H9 (cell line): ENCODE data around the gene UBXN10. TPM values are rescaled to one million over a fixed set of nuclear protein-coding genes. Genes with fewer than 3 reads are reported as not detected.

Experiments
- DNase-seq: peaks from one replicate; pipeline ENCODE4 v3.0.0-alpha.2; 2017
- H2AFZ ChIP-seq: one replicate; pipeline ENCODE4 v1.6.1; 2013; ENCODE audit warnings: mild to moderate bottlenecking, low read length, control low read depth, moderate library complexity
- H2AK5ac ChIP-seq: 2 replicates; pipeline ENCODE4 v1.6.1; 2013; ENCODE audit warnings: low read length, control low read depth, mixed read lengths; ENCODE audit not compliant: insufficient read length
- H2BK120ac ChIP-seq: one replicate; pipeline ENCODE4 v1.6.1; 2013; ENCODE audit warnings: low read depth, mild to moderate bottlenecking, low read length, control low read depth, inconsistent platforms; ENCODE audit not compliant: poor library complexity, severe bottlenecking
- H2BK12ac ChIP-seq: 2 replicates; pipeline ENCODE4 v1.6.1; 2013; ENCODE audit warnings: low read length, control low read depth, mixed read lengths, low read depth; ENCODE audit not compliant: insufficient read length
- H2BK15ac ChIP-seq: 2 replicates; pipeline ENCODE4 v1.6.1; 2013; ENCODE audit warnings: low read depth, low read length, control low read depth
- H2BK20ac ChIP-seq: one replicate; pipeline ENCODE4 v1.6.1; 2013; ENCODE audit warnings: low read depth, mild to moderate bottlenecking, low read length, control low read depth, inconsistent platforms; ENCODE audit not compliant: poor library complexity, severe bottlenecking
- H2BK5ac ChIP-seq: 2 replicates; pipeline ENCODE4 v1.6.1; 2013; ENCODE audit warnings: low read length, control low read depth, mixed read lengths; ENCODE audit not compliant: insufficient read length
- H3K14ac ChIP-seq: 2 replicates; pipeline ENCODE4 v1.6.1; 2013; ENCODE audit warnings: low read length, control low read depth; ENCODE audit not compliant: insufficient read depth
- H3K18ac ChIP-seq: 2 replicates; pipeline ENCODE4 v1.6.1; 2013; ENCODE audit warnings: low read depth, mild to moderate bottlenecking, mixed read lengths, low read length, control low read depth; ENCODE audit not compliant: insufficient read length
- H3K23ac ChIP-seq: 2 replicates; pipeline ENCODE4 v1.6.1; 2013; ENCODE audit warnings: low read length, control low read depth, mixed read lengths, low read depth; ENCODE audit not compliant: insufficient read length
- H3K23me2 ChIP-seq: 2 replicates; pipeline ENCODE4 v1.6.1; 2013; ENCODE audit warnings: low read depth, mild to moderate bottlenecking, mixed read lengths, low read length, control low read depth; ENCODE audit not compliant: insufficient read length, poor library complexity, severe bottlenecking
- H3K27ac ChIP-seq: 2 replicates; pipeline ENCODE4 v1.5.1; 2013; ENCODE audit warnings: low read length, control low read depth, mixed read lengths, low read depth; ENCODE audit not compliant: insufficient read length
- H3K27me3 ChIP-seq: 2 replicates; pipeline ENCODE4 v1.6.1; 2013; ENCODE audit warnings: low read length, control low read depth, inconsistent platforms; ENCODE audit not compliant: insufficient read depth
- H3K4ac ChIP-seq: 2 replicates; pipeline ENCODE4 v1.6.1; 2013; ENCODE audit warnings: low read depth, mild to moderate bottlenecking, control low read depth, inconsistent platforms, low read length, moderate library complexity
- H3K4me1 ChIP-seq: 2 replicates; pipeline ENCODE4 v1.6.1; 2013; ENCODE audit warnings: low read length, control low read depth, inconsistent platforms; ENCODE audit not compliant: insufficient read depth
- H3K4me2 ChIP-seq: 2 replicates; pipeline ENCODE4 v1.6.1; 2013; ENCODE audit warnings: low read length, control low read depth, mixed read lengths; ENCODE audit not compliant: insufficient read length, insufficient read depth
- H3K56ac ChIP-seq: 2 replicates; pipeline ENCODE4 v1.6.1; 2013; ENCODE audit warnings: low read depth, mild to moderate bottlenecking, mixed read lengths, low read length, control low read depth; ENCODE audit not compliant: insufficient read length
- H3K79me1 ChIP-seq: 2 replicates; pipeline ENCODE4 v1.6.1; 2013; ENCODE audit warnings: low read depth, mild to moderate bottlenecking, moderate library complexity, low read length, control low read depth, inconsistent platforms; ENCODE audit not compliant: insufficient read depth, poor library complexity, severe bottlenecking
- H3K79me2 ChIP-seq: 2 replicates; pipeline ENCODE4 v1.6.1; 2013; ENCODE audit warnings: low read length, control low read depth, inconsistent platforms; ENCODE audit not compliant: insufficient read depth
- H3K9ac ChIP-seq: 2 replicates; pipeline ENCODE4 v1.6.1; 2013; ENCODE audit warnings: low read length, control low read depth, mixed read lengths; ENCODE audit not compliant: insufficient read length; ENCODE audit errors: extremely low read depth
- H3K9me3 ChIP-seq: one replicate; pipeline ENCODE4 v1.6.1; 2013; ENCODE audit warnings: low read depth, low read length, inconsistent platforms; ENCODE audit not compliant: control insufficient read depth
- H3T11ph ChIP-seq: one replicate; pipeline ENCODE4 v1.6.1; 2013; ENCODE audit warnings: mild to moderate bottlenecking, low read length, control low read depth, inconsistent platforms
- H4K20me1 ChIP-seq: one replicate; pipeline ENCODE4 v1.6.1; 2013; ENCODE audit not compliant: control insufficient read depth, insufficient read length, insufficient read depth
- H4K5ac ChIP-seq: 2 replicates; pipeline ENCODE4 v1.6.1; 2013; ENCODE audit warnings: low read depth, mild to moderate bottlenecking, mixed read lengths, low read length, control low read depth; ENCODE audit not compliant: insufficient read length
- H4K8ac ChIP-seq: replicated peaks from 2 replicates; pipeline ENCODE4 v1.6.1; 2013; ENCODE audit warnings: low read length, control low read depth, mixed read lengths, low read depth; ENCODE audit not compliant: insufficient read length
- H4K91ac ChIP-seq: 2 replicates; pipeline ENCODE4 v1.6.1; 2013; ENCODE audit warnings: low read depth, mild to moderate bottlenecking, moderate library complexity, mixed read lengths, low read length, control low read depth; ENCODE audit not compliant: insufficient read length
- H3K27ac Mint-ChIP-seq, 3 experiments: 2 replicates in 2 of 3; 3 replicates in 1 of 3; pipeline ENCODE4 v1.8.0; 2020 to 2021; ENCODE audit warnings: mixed read lengths in 3 of 3, mild to moderate bottlenecking in 1 of 3, moderate library complexity in 1 of 3
- H3K27me3 Mint-ChIP-seq: 2 replicates; pipeline ENCODE4 v1.8.0; 2021; ENCODE audit warnings: low read depth, mild to moderate bottlenecking, moderate library complexity, mixed read lengths
- H3K36me3 Mint-ChIP-seq, 3 experiments: 2 replicates in 2 of 3; 3 replicates in 1 of 3; pipeline ENCODE4 v1.8.0; 2020 to 2021; ENCODE audit warnings: low read depth in 3 of 3, mixed read lengths in 3 of 3; ENCODE audit not compliant: insufficient read depth in 1 of 3
- H3K4me1 Mint-ChIP-seq, 2 experiments: 2 replicates each; pipeline ENCODE4 v1.8.0; 2020; ENCODE audit warnings: mixed read lengths in 2 of 2
- H3K4me3 Mint-ChIP-seq, 2 experiments: 2 replicates in 1 of 2; 3 replicates in 1 of 2; pipeline ENCODE4 v1.8.0; 2020 to 2021; ENCODE audit warnings: mild to moderate bottlenecking in 2 of 2, mixed read lengths in 2 of 2, moderate library complexity in 1 of 2
- H3K9me3 Mint-ChIP-seq, 2 experiments: 2 replicates in 1 of 2; 3 replicates in 1 of 2; pipeline ENCODE4 v1.8.0; 2020; ENCODE audit warnings: mild to moderate bottlenecking in 2 of 2, mixed read lengths in 2 of 2, moderate library complexity in 1 of 2
- WGBS: extraction: QIAGEN DNeasy Blood & Tissue Kit; methylation state at CpG from one replicate; pipeline ENCODE4 v1.1.7; 2013; ENCODE audit warnings: missing lambda C conversion rate, low lambda C conversion rate, mixed read lengths; ENCODE audit not compliant: insufficient read length; ENCODE audit errors: extremely low coverage; 5-methylcytosine and 5-hydroxymethylcytosine counted together
- total RNA-seq: library from RNA; stranded (reverse); gene quantifications from 2 replicates; pipeline ENCODE4 v1.2.1, GENCODE V29; 2021
- TF ChIP-seq, protein P1 (sequence below): fragments of 200-600 bp; sonication (generic); conservative IDR thresholded peaks from 3 replicates; pipeline ENCODE4 v1.8.0; 2021; ENCODE audit warnings: antibody characterized with exemption, mild to moderate bottlenecking

Gene UBXN10
- total RNA-seq, 1 experiment from 2014 or later: 0.59 TPM

DNA sequence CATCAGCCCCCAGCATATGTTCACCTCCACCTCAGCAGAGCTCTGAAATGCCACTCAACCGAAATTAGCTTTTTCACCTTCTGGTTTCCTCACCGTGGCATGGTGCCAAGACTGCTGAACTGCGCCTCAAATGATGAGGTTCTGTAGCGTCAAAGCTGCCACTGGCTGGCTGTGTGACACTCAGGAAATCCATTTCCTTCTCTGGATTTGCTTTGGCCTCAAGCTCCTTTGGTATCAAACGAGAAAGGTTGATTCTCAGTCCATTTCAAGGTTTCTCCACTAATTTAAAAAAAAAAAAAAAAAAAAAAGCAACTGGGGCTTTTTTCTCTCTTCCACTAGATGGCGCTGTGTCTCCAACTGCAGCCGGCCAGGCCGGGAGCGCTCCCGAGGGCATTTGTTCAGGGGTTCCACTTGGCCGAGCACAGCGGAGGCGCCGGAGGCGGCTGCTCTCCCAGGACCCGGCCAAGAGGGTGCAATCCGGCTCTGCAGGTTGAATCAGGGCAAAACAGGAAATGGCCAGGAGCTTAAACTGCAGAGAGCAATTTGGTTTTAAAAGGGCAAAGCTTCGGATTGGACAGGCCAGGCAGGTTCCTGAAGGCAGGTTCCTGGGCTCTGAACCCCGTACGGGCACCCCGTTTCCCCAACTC is 26.9 kb downstream of the UBXN10 start:
- no peak overlapping the region for H4K91ac ChIP-seq
- Mint-ChIP-seq H3K27me3 (peaks cover 34% of the 10 kb centered on the region), H3K4me1 (peaks cover 3 to 4% of the 10 kb centered on the region in 2 experiments; a peak in 2 of 4 replicates), H3K4me3 (no peak overlapping the region), H3K27ac (no peak overlapping the region), H3K9me3 (peaks cover 6% of the 10 kb centered on the region in 2 experiments; a peak in 4 of 5 replicates), H3K36me3 (0 out of 7 replicates have a peak, but pooled peaks cover 0 to 4% (median 0%) of the 10 kb centered on the region in 3 experiments)
- peak overlapping the region; percentile 6 for H2BK12ac ChIP-seq
- H3K4me2 ChIP-seq: peak overlapping the region; percentile 14
- H3K23me2 ChIP-seq: no peaks in the 10 kb centered on the region
- H4K5ac ChIP-seq: no peak overlapping the region
- H4K20me1 ChIP-seq: no peaks in the 10 kb centered on the region
- H3K56ac ChIP-seq: no peak overlapping the region
- H3K4me1 ChIP-seq: no peaks in the 10 kb centered on the region
- H2AFZ ChIP-seq: no peak overlapping the region
- DNase-seq: peak; percentile 94
- no peak overlapping the region for H2BK15ac ChIP-seq
- no CpG with 5 or more reads among the region's 21 CpGs for WGBS
- no peak overlapping the region for H2BK20ac ChIP-seq
- H3K27me3 ChIP-seq: no peaks in the 10 kb centered on the region
- no peak overlapping the region for H2BK120ac ChIP-seq
- no peaks in the 10 kb centered on the region for H3K9me3 ChIP-seq
- H3K14ac ChIP-seq: no peak overlapping the region
- TF ChIP-seq, protein P1, sequence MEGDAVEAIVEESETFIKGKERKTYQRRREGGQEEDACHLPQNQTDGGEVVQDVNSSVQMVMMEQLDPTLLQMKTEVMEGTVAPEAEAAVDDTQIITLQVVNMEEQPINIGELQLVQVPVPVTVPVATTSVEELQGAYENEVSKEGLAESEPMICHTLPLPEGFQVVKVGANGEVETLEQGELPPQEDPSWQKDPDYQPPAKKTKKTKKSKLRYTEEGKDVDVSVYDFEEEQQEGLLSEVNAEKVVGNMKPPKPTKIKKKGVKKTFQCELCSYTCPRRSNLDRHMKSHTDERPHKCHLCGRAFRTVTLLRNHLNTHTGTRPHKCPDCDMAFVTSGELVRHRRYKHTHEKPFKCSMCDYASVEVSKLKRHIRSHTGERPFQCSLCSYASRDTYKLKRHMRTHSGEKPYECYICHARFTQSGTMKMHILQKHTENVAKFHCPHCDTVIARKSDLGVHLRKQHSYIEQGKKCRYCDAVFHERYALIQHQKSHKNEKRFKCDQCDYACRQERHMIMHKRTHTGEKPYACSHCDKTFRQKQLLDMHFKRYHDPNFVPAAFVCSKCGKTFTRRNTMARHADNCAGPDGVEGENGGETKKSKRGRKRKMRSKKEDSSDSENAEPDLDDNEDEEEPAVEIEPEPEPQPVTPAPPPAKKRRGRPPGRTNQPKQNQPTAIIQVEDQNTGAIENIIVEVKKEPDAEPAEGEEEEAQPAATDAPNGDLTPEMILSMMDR: peak; percentile 88
- H3K79me2 ChIP-seq: no peaks in the 10 kb centered on the region
- H3K23ac ChIP-seq: no peak overlapping the region
- no peak overlapping the region for H3K9ac ChIP-seq
- H2BK5ac ChIP-seq: no peak overlapping the region
- no peak overlapping the region for H2AK5ac ChIP-seq
- H3K27ac ChIP-seq: no peak overlapping the region
- H3K4ac ChIP-seq: no peak overlapping the region
- H3K79me1 ChIP-seq: no peaks in the 10 kb centered on the region
- H4K8ac ChIP-seq: no peak overlapping the region
- H3K18ac ChIP-seq: no peak overlapping the region
- no peak overlapping the region for H3T11ph ChIP-seq
